ENCODE measurements around the gene INTS12. TPM values are rescaled to one million over a fixed set of nuclear protein-coding genes. Genes with fewer than 3 reads are reported as not detected.

Gene INTS12
- total RNA-seq, 1 donor from 2014 or later = 18.7 TPM

DNA sequence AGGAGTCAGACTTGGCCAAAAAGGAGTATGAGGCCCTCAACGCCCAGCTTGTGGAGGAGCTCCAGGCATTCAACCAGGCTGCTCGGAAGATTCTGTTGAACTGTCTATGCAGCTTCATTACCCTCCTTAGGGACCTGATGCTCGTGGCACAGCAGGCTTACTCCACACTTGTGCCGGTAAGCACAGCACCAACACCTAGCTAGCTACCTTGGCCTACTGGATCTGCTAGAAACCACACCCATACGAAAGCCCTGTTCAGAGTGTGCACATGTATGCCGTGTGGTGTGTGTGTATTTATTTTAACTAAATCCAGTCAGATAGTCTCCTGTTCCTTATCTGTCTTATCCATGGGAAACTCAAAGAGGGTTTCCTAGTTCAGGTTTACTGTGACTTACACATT, 49.3 kb downstream of the INTS12 start:
- no peak overlapping the region for H3K4me3 Mint-ChIP-seq (ENCODE audit: low read depth)
- H3K4me1 Mint-ChIP-seq (ENCODE audit: low read depth) = no peaks in the 10 kb centered on the region

DNA sequence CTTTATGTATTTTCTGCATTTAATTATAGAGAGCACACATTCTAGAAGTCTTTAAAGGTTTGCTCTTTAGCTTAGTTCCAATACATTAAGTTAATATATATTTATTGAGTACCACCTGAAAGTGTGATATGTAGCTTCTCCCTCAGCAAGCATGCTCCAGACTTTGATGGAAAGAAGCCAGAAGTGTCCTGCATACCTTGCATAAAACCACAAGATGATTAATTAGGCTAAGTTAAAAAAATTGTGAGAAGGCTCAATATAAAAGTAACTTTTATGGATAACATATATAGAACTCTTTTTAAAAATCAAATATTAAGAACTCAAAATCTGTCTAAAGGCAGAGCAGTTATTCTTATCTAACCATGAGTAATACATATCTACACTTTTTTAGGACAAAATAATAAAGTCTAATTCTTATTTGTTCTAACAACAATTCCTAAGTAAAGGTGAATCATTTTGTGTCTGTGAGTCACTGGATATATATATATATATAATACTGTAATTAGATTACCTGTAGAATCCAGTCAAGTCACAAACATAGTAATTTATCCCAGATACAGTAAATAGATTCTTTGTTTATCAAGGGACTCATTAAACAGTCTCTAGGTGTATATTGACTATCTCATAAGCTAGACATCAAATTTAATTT, 51.2 kb downstream of the INTS12 start:
- Mint-ChIP-seq H3K27me3 (no peaks in the 10 kb centered on the region), H3K4me3 (ENCODE audit: low read depth) (no peak overlapping the region), H3K27ac (no peak overlapping the region), H3K36me3 (ENCODE audit: insufficient read depth) (no peaks in the 10 kb centered on the region), H3K4me1 (ENCODE audit: low read depth) (no peaks in the 10 kb centered on the region), H3K9me3 (ENCODE audit: low read depth) (no peaks in the 10 kb centered on the region)
- DNase-seq (ENCODE audit: low spot score, unreplicated experiment) = no peak
- TF ChIP-seq, protein P1, sequence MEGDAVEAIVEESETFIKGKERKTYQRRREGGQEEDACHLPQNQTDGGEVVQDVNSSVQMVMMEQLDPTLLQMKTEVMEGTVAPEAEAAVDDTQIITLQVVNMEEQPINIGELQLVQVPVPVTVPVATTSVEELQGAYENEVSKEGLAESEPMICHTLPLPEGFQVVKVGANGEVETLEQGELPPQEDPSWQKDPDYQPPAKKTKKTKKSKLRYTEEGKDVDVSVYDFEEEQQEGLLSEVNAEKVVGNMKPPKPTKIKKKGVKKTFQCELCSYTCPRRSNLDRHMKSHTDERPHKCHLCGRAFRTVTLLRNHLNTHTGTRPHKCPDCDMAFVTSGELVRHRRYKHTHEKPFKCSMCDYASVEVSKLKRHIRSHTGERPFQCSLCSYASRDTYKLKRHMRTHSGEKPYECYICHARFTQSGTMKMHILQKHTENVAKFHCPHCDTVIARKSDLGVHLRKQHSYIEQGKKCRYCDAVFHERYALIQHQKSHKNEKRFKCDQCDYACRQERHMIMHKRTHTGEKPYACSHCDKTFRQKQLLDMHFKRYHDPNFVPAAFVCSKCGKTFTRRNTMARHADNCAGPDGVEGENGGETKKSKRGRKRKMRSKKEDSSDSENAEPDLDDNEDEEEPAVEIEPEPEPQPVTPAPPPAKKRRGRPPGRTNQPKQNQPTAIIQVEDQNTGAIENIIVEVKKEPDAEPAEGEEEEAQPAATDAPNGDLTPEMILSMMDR (IDR thresholded peaks at IDR 0.05; ENCODE audit: unreplicated experiment) = no peak

More for the DNA sequence above, 49.3 kb downstream of the INTS12 start:
- DNase-seq (ENCODE audit: low spot score, unreplicated experiment) = no peak
- TF ChIP-seq, protein P1 (IDR thresholded peaks at IDR 0.05; ENCODE audit: unreplicated experiment) = no peak
- Mint-ChIP-seq H3K9me3 (ENCODE audit: low read depth) (no peaks in the 10 kb centered on the region), H3K27me3 (no peaks in the 10 kb centered on the region), H3K27ac (no peak overlapping the region), H3K36me3 (ENCODE audit: insufficient read depth) (no peaks in the 10 kb centered on the region)

DNA sequence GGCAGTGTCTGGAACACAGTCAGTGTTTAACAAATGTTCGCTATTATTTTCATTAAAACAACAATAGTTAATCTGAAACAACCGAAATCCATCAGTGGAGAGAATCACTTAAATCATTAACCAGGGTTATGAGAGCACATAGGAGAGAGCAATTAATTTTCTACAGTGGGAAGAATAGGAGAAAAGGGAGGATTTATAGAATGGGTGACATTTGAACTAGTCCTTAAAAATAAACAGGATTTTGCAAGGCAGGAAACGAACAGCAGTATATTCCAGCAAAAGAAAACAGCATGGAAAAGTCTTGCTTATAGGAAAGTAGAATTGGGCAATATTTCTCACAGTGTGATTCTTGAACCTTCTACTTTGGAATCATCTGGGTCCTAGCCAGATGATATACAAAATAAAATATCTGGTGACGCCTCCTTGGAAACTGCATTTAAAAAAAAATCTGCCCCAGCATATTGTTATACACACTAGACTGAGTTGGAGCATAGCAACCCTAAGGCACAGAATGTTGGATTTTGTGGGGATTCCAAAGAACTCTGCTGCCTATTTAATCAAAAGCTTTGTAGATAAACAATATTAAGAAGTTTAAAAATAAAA, 56.1 kb downstream of the INTS12 start:
- Mint-ChIP-seq H3K4me1 (ENCODE audit: low read depth) (no peaks in the 10 kb centered on the region), H3K36me3 (ENCODE audit: insufficient read depth) (no peaks in the 10 kb centered on the region), H3K27ac (no peak overlapping the region), H3K9me3 (ENCODE audit: low read depth) (no peaks in the 10 kb centered on the region), H3K27me3 (no peaks in the 10 kb centered on the region), H3K4me3 (ENCODE audit: low read depth) (no peak overlapping the region)
- TF ChIP-seq, protein P1 (IDR thresholded peaks at IDR 0.05; ENCODE audit: unreplicated experiment) = no peak
- no peak for DNase-seq (ENCODE audit: low spot score, unreplicated experiment)

DNA sequence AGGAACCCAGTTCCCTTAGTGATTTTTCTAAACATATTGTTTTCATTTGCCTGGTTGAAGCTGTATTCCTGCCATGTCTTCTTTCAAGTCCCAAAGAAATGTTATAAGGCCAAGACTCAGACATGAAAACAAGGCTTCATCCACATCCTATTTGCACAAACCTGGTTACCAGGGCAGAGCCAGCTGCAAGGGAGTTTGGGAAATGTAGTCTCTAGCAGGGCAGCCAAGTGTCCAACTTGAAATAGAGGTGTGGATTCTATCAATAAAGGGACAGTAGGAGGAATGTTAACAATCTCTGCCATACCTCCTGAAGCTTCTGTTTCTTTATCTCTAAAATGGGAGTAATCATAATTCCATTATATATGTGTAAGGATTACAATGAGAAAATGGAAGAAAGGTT, 56.6 kb downstream of the INTS12 start:
- no peak for DNase-seq (ENCODE audit: low spot score, unreplicated experiment)
- TF ChIP-seq, protein P1 (IDR thresholded peaks at IDR 0.05; ENCODE audit: unreplicated experiment) = no peak
- H3K36me3 Mint-ChIP-seq (ENCODE audit: insufficient read depth) = no peaks in the 10 kb centered on the region
- H3K4me3 Mint-ChIP-seq (ENCODE audit: low read depth) = no peak overlapping the region
- H3K4me1 Mint-ChIP-seq (ENCODE audit: low read depth) = no peaks in the 10 kb centered on the region
- no peaks in the 10 kb centered on the region for H3K9me3 Mint-ChIP-seq (ENCODE audit: low read depth)
- no peak overlapping the region for H3K27ac Mint-ChIP-seq
- H3K27me3 Mint-ChIP-seq = no peaks in the 10 kb centered on the region

DNA sequence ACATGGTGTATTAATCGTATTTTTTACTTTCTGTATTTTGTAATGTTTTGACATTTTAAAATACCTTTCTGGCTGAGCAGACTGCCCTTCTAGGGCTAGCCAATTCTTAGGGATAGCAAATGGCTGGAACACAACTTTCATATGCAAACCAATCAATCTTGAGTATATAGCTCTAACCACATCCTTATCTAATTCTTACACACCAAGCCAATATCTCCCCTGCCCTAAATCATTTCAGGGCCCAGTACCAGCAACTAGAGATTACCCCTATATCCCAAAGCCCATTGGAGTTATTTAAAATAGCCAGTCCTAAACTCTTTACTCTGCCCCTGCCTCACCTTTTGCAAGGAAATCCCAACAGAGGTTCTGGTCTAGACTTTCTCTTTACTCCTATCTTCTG, 58.3 kb downstream of the INTS12 start:
- H3K27me3 Mint-ChIP-seq = no peaks in the 10 kb centered on the region
- TF ChIP-seq, protein P1 (IDR thresholded peaks at IDR 0.05; ENCODE audit: unreplicated experiment) = no peak
- no peaks in the 10 kb centered on the region for H3K4me1 Mint-ChIP-seq (ENCODE audit: low read depth)
- no peaks in the 10 kb centered on the region for H3K36me3 Mint-ChIP-seq (ENCODE audit: insufficient read depth)
- no peak overlapping the region for H3K27ac Mint-ChIP-seq
- H3K4me3 Mint-ChIP-seq (ENCODE audit: low read depth) = no peak overlapping the region
- no peak for DNase-seq (ENCODE audit: low spot score, unreplicated experiment)
- no peaks in the 10 kb centered on the region for H3K9me3 Mint-ChIP-seq (ENCODE audit: low read depth)
